HCT116 (cell line): Measurements from ENCODE around the gene PLCB1. TPM values are rescaled to one million over a fixed set of nuclear protein-coding genes. Genes with fewer than 3 reads are reported as not detected.

Experiments used
- ATAC-seq: fragments of 200-7000 bp; cut with Tn5 transposase; 2 replicates; pipeline ENCODE4 v1.9.1; 2020; ENCODE audit warnings: mild to moderate bottlenecking, moderate library complexity
- BruUV-seq: library from RNA; stranded (reverse); fragments of 400-500 nt; replicated peaks from 2 replicates; lab custom pipeline; 2021; lab: Mats Ljungman, UMichigan
- CTCF ChIA-PET: fragments of 300-600 bp; sonication (Branson Sonifier 250); formaldehyde crosslinking; loops from one replicate; lab custom pipeline; 2021; ENCODE audit warnings: antibody characterized with exemption; lab: Charles Lee
- POLR2A ChIA-PET: fragments of 300-600, 350-600 bp; sonication (Branson Sonifier 250); formaldehyde crosslinking; loops from one replicate; lab custom pipeline; 2021; ENCODE audit warnings: antibody characterized with exemption; lab: Charles Lee
- RAD21 ChIA-PET, 2 experiments: fragments of 300-600 bp; sonication (Branson Sonifier 250); formaldehyde crosslinking; loops; one replicate each; lab custom pipeline; 2023; ENCODE audit warnings: low total read pairs in 2 of 2; ENCODE audit not compliant: uncharacterized antibody in 2 of 2, unreplicated experiment in 2 of 2, low non-redundant PET in 1 of 2; lab: Charles Lee
- DNase-seq: peaks from one replicate; pipeline ENCODE4 v3.0.0-alpha.2; 2010; ENCODE audit warnings: low read depth, low spot score
- H2AFZ ChIP-seq: fragments of 200-600 bp; shearing (Covaris generic), sonication (generic); 2 replicates; pipeline ENCODE4 v1.6.1; 2017; ENCODE audit warnings: low read depth, mixed run types, mixed read lengths, antibody characterized with exemption, low read length; ENCODE audit not compliant: poor library complexity, severe bottlenecking
- H3K27ac ChIP-seq: 2 replicates; pipeline ENCODE4 v1.5.1; 2012; ENCODE audit warnings: low read depth, low read length
- H3K27me3 ChIP-seq: fragments of 200-600 bp; sonication (generic); 2 replicates; pipeline ENCODE4 v1.6.1; 2016; ENCODE audit warnings: mixed run types, low read length, mixed read lengths; ENCODE audit not compliant: insufficient read depth
- H3K36me3 ChIP-seq, 2 experiments: fragments of 200-500 bp in 1 of 2; fragments of 200-600 bp in 1 of 2; sonication (Bioruptor generic) in 1 of 2; sonication (generic) in 1 of 2; 2 replicates each; pipeline versions ENCODE4 v1.5.1 to v1.6.1; 2014 to 2016; ENCODE audit warnings: low read length in 2 of 2, inconsistent platforms in 1 of 2, mixed read lengths in 1 of 2, mixed run types in 1 of 2; ENCODE audit not compliant: insufficient read depth in 2 of 2, control insufficient read depth in 1 of 2
- H3K4me1 ChIP-seq, 2 experiments: fragments of 200-600 bp in 1 of 2; sonication (generic) in 1 of 2; 2 replicates each; pipeline versions ENCODE4 v1.5.1 to v1.6.1; 2012 to 2017; ENCODE audit warnings: low read length in 2 of 2, inconsistent platforms in 1 of 2, mild to moderate bottlenecking in 1 of 2, mixed read lengths in 1 of 2, mixed run types in 1 of 2, moderate library complexity in 1 of 2; ENCODE audit not compliant: insufficient read depth in 2 of 2, control insufficient read depth in 1 of 2
- H3K4me2 ChIP-seq: fragments of 200-600 bp; sonication (generic); 2 replicates; pipeline ENCODE4 v1.6.1; 2017; ENCODE audit warnings: mixed run types, low read length, mixed read lengths
- H3K4me3 ChIP-seq, 2 experiments: fragments of 200-600 bp in 1 of 2; sonication (generic) in 1 of 2; replicated peaks in 1 of 2; 2 replicates each; pipeline ENCODE4 v1.5.1; 2011 to 2016; ENCODE audit warnings: low read length in 2 of 2, control low read depth in 1 of 2, low read depth in 1 of 2, mild to moderate bottlenecking in 1 of 2, mixed read lengths in 1 of 2, mixed run types in 1 of 2
- H3K79me2 ChIP-seq: fragments of 200-600 bp; sonication (generic); 2 replicates; pipeline ENCODE4 v1.6.1; 2017; ENCODE audit warnings: mild to moderate bottlenecking, mixed run types, low read length, moderate library complexity, mixed read lengths; ENCODE audit not compliant: insufficient read depth
- H3K9ac ChIP-seq: fragments of 200-600 bp; sonication (generic); 2 replicates; pipeline ENCODE4 v1.6.1; 2016; ENCODE audit warnings: low read length, mixed read lengths
- H3K9me2 ChIP-seq: fragments of 200-600 bp; sonication (generic), shearing (Covaris generic); 2 replicates; pipeline ENCODE4 v1.6.1; 2017; ENCODE audit warnings: mixed run types, mild to moderate bottlenecking, moderate library complexity; ENCODE audit not compliant: insufficient read depth
- H3K9me3 ChIP-seq, 2 experiments: fragments of 200-500 bp in 1 of 2; fragments of 200-600 bp in 1 of 2; sonication (Bioruptor generic) in 1 of 2; sonication (generic) in 1 of 2; 2 replicates each; pipeline ENCODE4 v1.6.1; 2014 to 2017; ENCODE audit warnings: low read length in 2 of 2, mixed read lengths in 2 of 2, inconsistent platforms in 1 of 2, low read depth in 1 of 2, mild to moderate bottlenecking in 1 of 2, mixed run types in 1 of 2, moderate library complexity in 1 of 2; ENCODE audit not compliant: control insufficient read depth in 1 of 2, insufficient read depth in 1 of 2
- H4K20me1 ChIP-seq: fragments of 200-600 bp; sonication (generic), shearing (Covaris generic); 2 replicates; pipeline ENCODE4 v1.6.1; 2017; ENCODE audit warnings: mixed run types, mild to moderate bottlenecking, moderate library complexity; ENCODE audit not compliant: insufficient read depth
- EZH2 ChIP-seq: fragments of 200-600 bp; sonication (generic); IDR thresholded peaks from 2 replicates; pipeline ENCODE4 v1.6.1; 2017; ENCODE audit warnings: antibody characterized with exemption, mixed run types
- SP1 ChIP-seq: IDR thresholded peaks from 2 replicates; pipeline ENCODE4 v1.6.1; 2012; ENCODE audit warnings: low read depth
- SRF ChIP-seq: IDR thresholded peaks from 2 replicates; pipeline ENCODE4 v1.6.1; 2012; ENCODE audit warnings: low read depth
- TCF7L2 ChIP-seq: IDR thresholded peaks from 2 replicates; pipeline ENCODE4 v1.7.0; 2011; ENCODE audit warnings: borderline replicate concordance, inconsistent platforms; ENCODE audit not compliant: insufficient read depth, insufficient read length; ENCODE audit errors: extremely low read depth
- YY1 ChIP-seq: IDR thresholded peaks from 2 replicates; pipeline ENCODE4 v1.6.1; 2011; ENCODE audit warnings: low read length, low read depth, moderate library complexity, mild to moderate bottlenecking; ENCODE audit not compliant: insufficient replicate concordance; ENCODE audit errors: extremely low read depth
- intact Hi-C: fragments of 100-400 bp; cut with micrococcal nuclease; formaldehyde crosslinking; loops from 2 replicates; pipeline ENCODE4 v1.10.0; 2022
- total RNA-seq: library from RNA; stranded (reverse); gene quantifications from one replicate; pipeline ENCODE4 v1.2.1, GENCODE V29; 2021; ENCODE audit not compliant: unreplicated experiment
- TF ChIP-seq, protein P1 (sequence below): IDR thresholded peaks from 2 replicates; pipeline ENCODE4 v1.6.1; 2012
- TF ChIP-seq, protein P2 (sequence below): IDR thresholded peaks from 2 replicates; pipeline ENCODE4 v1.6.1; 2011; ENCODE audit warnings: mild to moderate bottlenecking, low read length, moderate library complexity; ENCODE audit not compliant: insufficient replicate concordance; ENCODE audit errors: extremely low read depth
- TF ChIP-seq, protein P3 (sequence below), 3 experiments: fragments of 200-600 bp in 1 of 3; sonication (generic) in 1 of 3; IDR thresholded peaks in 2 of 3; conservative IDR thresholded peaks in 1 of 3; 2 replicates each; pipeline ENCODE4 v1.5.1; 2012 to 2017; ENCODE audit warnings: low read depth in 2 of 3, low read length in 2 of 3, antibody characterized with exemption in 1 of 3, borderline replicate concordance in 1 of 3, control low read depth in 1 of 3, mild to moderate bottlenecking in 1 of 3, mixed read lengths in 1 of 3, mixed run types in 1 of 3, moderate library complexity in 1 of 3; ENCODE audit not compliant: insufficient read depth in 1 of 3
- TF ChIP-seq, protein P4 (sequence below): IDR thresholded peaks from 2 replicates; pipeline ENCODE4 v1.6.1; 2012; ENCODE audit warnings: low read depth

PLCB1 gene
- total RNA-seq, 1 experiment from 2014 or later: 15.8 TPM

DNA sequence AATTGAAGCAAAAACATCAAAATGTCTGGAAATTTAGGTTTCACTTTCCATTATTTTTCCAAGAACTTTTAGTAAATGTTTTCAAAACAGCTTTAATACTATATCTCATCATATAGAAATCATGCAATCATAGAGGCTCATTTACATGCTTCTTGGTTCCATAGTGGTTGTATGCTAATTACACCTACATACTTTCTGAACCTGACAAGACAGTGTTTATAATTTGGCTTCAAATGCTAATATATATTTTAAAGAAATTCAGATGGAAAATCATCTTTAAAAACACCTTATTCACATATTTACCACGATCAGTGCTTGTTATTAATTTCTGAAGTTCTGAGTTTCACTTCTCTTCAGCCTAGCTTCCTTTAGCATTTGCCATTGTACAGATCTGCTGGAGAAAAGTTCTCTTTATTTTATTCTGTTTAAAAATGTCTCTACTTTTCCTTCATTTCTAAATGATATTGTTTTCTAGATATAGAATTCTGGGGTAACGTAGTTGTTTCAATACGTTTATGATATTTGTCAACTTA, 89.9 kb downstream of the PLCB1 start:
- Histone ChIP-seq H4K20me1 (no peaks in the 10 kb centered on the region), H3K4me1 (no peaks in the 10 kb centered on the region), H3K36me3 (no peaks in the 10 kb centered on the region), H3K9me2 (no peaks in the 10 kb centered on the region), H2AFZ (no peak overlapping the region), H3K9ac (no peak overlapping the region), H3K4me3 (no peak overlapping the region), H3K27me3 (no peaks in the 10 kb centered on the region), H3K4me2 (no peak overlapping the region), H3K27ac (no peak overlapping the region), H3K9me3 (no peaks in the 10 kb centered on the region), H3K79me2 (no peaks in the 10 kb centered on the region)
- DNase-seq: no peak
- no peak for ATAC-seq
- intact Hi-C loops: no loop called here
- ChIA-PET POLR2A (no interaction called here), CTCF (no interaction called here), RAD21 (no interaction called here)
- TF ChIP-seq, protein P1, sequence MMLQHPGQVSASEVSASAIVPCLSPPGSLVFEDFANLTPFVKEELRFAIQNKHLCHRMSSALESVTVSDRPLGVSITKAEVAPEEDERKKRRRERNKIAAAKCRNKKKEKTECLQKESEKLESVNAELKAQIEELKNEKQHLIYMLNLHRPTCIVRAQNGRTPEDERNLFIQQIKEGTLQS: no peak
- no peak for TF ChIP-seq SP1
- no peak for TF ChIP-seq SRF
- TF ChIP-seq, protein P2, sequence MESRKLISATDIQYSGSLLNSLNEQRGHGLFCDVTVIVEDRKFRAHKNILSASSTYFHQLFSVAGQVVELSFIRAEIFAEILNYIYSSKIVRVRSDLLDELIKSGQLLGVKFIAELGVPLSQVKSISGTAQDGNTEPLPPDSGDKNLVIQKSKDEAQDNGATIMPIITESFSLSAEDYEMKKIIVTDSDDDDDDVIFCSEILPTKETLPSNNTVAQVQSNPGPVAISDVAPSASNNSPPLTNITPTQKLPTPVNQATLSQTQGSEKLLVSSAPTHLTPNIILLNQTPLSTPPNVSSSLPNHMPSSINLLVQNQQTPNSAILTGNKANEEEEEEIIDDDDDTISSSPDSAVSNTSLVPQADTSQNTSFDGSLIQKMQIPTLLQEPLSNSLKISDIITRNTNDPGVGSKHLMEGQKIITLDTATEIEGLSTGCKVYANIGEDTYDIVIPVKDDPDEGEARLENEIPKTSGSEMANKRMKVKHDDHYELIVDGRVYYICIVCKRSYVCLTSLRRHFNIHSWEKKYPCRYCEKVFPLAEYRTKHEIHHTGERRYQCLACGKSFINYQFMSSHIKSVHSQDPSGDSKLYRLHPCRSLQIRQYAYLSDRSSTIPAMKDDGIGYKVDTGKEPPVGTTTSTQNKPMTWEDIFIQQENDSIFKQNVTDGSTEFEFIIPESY: no peak
- no TSS peak for BruUV-seq

DNA sequence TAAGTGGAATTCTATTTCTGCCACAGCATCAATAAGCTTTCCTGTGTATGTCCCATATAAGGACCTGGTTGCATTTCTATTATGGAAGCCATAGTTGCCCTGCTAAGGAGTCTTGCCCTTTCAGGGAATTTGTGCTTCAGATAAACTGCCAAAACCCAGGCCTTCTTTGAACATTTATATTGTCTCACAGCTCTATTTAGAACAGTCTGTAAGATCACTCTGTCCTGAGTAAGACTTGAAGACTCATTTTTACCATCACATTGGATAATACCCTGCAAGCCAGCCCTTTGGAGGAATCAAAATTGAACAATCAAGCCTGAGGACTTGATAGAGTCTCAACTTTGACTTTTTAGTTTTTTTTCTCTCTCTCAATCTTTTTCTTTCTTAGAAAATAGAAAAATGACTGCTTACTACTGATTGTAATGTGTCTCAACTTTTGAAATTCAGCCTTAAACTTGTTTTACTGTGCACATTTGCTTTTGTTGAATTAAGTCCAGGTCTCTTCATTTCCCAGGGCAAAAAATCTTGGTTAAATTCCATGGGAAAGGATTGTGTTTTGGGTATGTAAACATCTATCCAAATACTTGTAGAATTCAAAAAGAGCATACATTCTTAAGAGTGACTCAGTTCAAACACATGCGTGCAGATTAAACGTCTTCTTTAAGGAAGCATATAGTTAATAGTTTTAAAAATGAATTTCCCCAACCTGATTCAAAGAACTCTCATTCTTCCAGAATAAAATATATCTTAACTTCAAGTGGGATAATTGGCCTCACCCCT, 91.2 kb downstream of the PLCB1 start:
- no peaks in the 10 kb centered on the region for H3K79me2 ChIP-seq
- H2AFZ ChIP-seq: no peak overlapping the region
- H3K4me1 ChIP-seq: no peaks in the 10 kb centered on the region
- ATAC-seq (no peak), DNase-seq (no peak)
- H4K20me1 ChIP-seq: no peaks in the 10 kb centered on the region
- no peaks in the 10 kb centered on the region for H3K9me3 ChIP-seq
- H3K27ac ChIP-seq: no peak overlapping the region
- no peak overlapping the region for H3K9ac ChIP-seq
- intact Hi-C loops: no loop called here
- H3K4me2 ChIP-seq: no peak overlapping the region
- no peak overlapping the region for H3K4me3 ChIP-seq
- CTCF ChIA-PET: no interaction called here
- H3K27me3 ChIP-seq: no peaks in the 10 kb centered on the region
- H3K36me3 ChIP-seq: no peaks in the 10 kb centered on the region
- RAD21 ChIA-PET: no interaction called here
- POLR2A ChIA-PET: no interaction called here
- no TSS peak for BruUV-seq
- H3K9me2 ChIP-seq: no peaks in the 10 kb centered on the region; the same call in 1 of the 2 replicates
- TF ChIP-seq YY1 (no peak), TCF7L2 (no peak), EZH2 (no peak)
- TF ChIP-seq, protein P3, sequence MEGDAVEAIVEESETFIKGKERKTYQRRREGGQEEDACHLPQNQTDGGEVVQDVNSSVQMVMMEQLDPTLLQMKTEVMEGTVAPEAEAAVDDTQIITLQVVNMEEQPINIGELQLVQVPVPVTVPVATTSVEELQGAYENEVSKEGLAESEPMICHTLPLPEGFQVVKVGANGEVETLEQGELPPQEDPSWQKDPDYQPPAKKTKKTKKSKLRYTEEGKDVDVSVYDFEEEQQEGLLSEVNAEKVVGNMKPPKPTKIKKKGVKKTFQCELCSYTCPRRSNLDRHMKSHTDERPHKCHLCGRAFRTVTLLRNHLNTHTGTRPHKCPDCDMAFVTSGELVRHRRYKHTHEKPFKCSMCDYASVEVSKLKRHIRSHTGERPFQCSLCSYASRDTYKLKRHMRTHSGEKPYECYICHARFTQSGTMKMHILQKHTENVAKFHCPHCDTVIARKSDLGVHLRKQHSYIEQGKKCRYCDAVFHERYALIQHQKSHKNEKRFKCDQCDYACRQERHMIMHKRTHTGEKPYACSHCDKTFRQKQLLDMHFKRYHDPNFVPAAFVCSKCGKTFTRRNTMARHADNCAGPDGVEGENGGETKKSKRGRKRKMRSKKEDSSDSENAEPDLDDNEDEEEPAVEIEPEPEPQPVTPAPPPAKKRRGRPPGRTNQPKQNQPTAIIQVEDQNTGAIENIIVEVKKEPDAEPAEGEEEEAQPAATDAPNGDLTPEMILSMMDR (IDR thresholded peaks at IDR 0.05 in 2 of 3, conservative IDR thresholded peaks at IDR 0.05 in 1 of 3; ENCODE audit: borderline replicate concordance in 1 of 3, insufficient read depth in 1 of 3, low read depth in 2 of 3, low read length in 2 of 3): no peak
- TF ChIP-seq, protein P4, sequence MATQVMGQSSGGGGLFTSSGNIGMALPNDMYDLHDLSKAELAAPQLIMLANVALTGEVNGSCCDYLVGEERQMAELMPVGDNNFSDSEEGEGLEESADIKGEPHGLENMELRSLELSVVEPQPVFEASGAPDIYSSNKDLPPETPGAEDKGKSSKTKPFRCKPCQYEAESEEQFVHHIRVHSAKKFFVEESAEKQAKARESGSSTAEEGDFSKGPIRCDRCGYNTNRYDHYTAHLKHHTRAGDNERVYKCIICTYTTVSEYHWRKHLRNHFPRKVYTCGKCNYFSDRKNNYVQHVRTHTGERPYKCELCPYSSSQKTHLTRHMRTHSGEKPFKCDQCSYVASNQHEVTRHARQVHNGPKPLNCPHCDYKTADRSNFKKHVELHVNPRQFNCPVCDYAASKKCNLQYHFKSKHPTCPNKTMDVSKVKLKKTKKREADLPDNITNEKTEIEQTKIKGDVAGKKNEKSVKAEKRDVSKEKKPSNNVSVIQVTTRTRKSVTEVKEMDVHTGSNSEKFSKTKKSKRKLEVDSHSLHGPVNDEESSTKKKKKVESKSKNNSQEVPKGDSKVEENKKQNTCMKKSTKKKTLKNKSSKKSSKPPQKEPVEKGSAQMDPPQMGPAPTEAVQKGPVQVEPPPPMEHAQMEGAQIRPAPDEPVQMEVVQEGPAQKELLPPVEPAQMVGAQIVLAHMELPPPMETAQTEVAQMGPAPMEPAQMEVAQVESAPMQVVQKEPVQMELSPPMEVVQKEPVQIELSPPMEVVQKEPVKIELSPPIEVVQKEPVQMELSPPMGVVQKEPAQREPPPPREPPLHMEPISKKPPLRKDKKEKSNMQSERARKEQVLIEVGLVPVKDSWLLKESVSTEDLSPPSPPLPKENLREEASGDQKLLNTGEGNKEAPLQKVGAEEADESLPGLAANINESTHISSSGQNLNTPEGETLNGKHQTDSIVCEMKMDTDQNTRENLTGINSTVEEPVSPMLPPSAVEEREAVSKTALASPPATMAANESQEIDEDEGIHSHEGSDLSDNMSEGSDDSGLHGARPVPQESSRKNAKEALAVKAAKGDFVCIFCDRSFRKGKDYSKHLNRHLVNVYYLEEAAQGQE: no peak
